Uterus (tissue), 2 donors: ENCODE results near the gene STIM1.

ENCODE experiments used
- CTCF ChIP-seq, 4 experiments: fragments of 200-600 bp in 2 of 4; fragments of 450-650 bp in 2 of 4; sonication (generic) in 2 of 4; IDR thresholded peaks; one replicate each; pipeline ENCODE4 v1.5.1; 2016 to 2019; ENCODE audit warnings: antibody characterized with exemption in 4 of 4, mild to moderate bottlenecking in 2 of 4, moderate library complexity in 1 of 4
- POLR2A ChIP-seq, 2 donors: fragments of 450-650 bp; IDR thresholded peaks; one replicate each; pipeline ENCODE4 v1.6.1; 2016; ENCODE audit warnings: antibody characterized with exemption in 2 of 2, mild to moderate bottlenecking in 1 of 2, moderate library complexity in 1 of 2

GRCh38 chr11:3902441-3902840, 47.0 kb downstream of the STIM1 start:
- TF ChIP-seq CTCF (IDR thresholded peaks at IDR 0.05) (no peak), POLR2A (IDR thresholded peaks at IDR 0.05) (no peak)
